Keratinocyte (primary cell): ENCODE data around the gene CIP2A. TPM values are rescaled to one million over a fixed set of nuclear protein-coding genes. Genes with fewer than 3 reads are reported as not detected.

ENCODE experiments used
- DNase-seq: peaks from one replicate; pipeline ENCODE4 v3.0.0-alpha.2; 2011; ENCODE audit warnings: low read depth, missing footprints, low spot score
- FAIRE-seq: peaks from 2 replicates; lab custom pipeline; 2011; peaks lifted over from hg19 to GRCh38; lab: Jason Lieb, UNC
- H2AFZ ChIP-seq: 2 replicates; pipeline ENCODE4 v1.6.0; 2012; ENCODE audit warnings: low read length, control low read depth, inconsistent platforms; ENCODE audit not compliant: control insufficient read depth
- H3K27ac ChIP-seq: 2 replicates; pipeline ENCODE4 v1.5.1; 2011; ENCODE audit warnings: low read length; ENCODE audit not compliant: control insufficient read depth, insufficient read depth
- H3K27me3 ChIP-seq: 3 replicates; pipeline ENCODE4 v1.6.0; 2011; ENCODE audit warnings: low read length; ENCODE audit not compliant: control insufficient read depth, insufficient read depth; ENCODE audit errors: extremely low read depth
- H3K36me3 ChIP-seq, 2 experiments: 2 replicates in 1 of 2; 3 replicates in 1 of 2; pipeline ENCODE4 v1.5.1; 2011; ENCODE audit warnings: low read length in 2 of 2, mild to moderate bottlenecking in 1 of 2; ENCODE audit not compliant: control insufficient read depth in 2 of 2, insufficient read depth in 2 of 2; ENCODE audit errors: extremely low read depth in 1 of 2
- H3K4me1 ChIP-seq: 3 replicates; pipeline ENCODE4 v1.5.1; 2011; ENCODE audit warnings: low read length; ENCODE audit not compliant: control insufficient read depth, insufficient read depth; ENCODE audit errors: extremely low read depth
- H3K4me2 ChIP-seq: 3 replicates; pipeline ENCODE4 v1.6.0; 2011; ENCODE audit warnings: low read depth, low read length; ENCODE audit not compliant: control insufficient read depth, insufficient read depth; ENCODE audit errors: extremely low read depth
- H3K4me3 ChIP-seq, 3 experiments: fragments of 200-600 bp in 1 of 3; sonication (generic) in 1 of 3; 2 replicates in 2 of 3; 3 replicates in 1 of 3; pipeline ENCODE4 v1.5.1; 2011 to 2016; ENCODE audit warnings: low read length in 3 of 3, mild to moderate bottlenecking in 3 of 3, control low read depth in 2 of 3, inconsistent platforms in 1 of 3, low read depth in 1 of 3, mixed read lengths in 1 of 3, mixed run types in 1 of 3, moderate library complexity in 1 of 3; ENCODE audit not compliant: control insufficient read depth in 2 of 3, insufficient read depth in 2 of 3; ENCODE audit errors: extremely low read depth in 1 of 3
- H3K79me2 ChIP-seq: 2 replicates; pipeline ENCODE4 v1.6.0; 2012; ENCODE audit warnings: low read length; ENCODE audit not compliant: control insufficient read depth, insufficient read depth
- H3K9ac ChIP-seq: 3 replicates; pipeline ENCODE4 v1.6.0; 2011; ENCODE audit warnings: low read length; ENCODE audit not compliant: control insufficient read depth, insufficient read depth; ENCODE audit errors: extremely low read depth
- H3K9me1 ChIP-seq: 3 replicates; pipeline ENCODE4 v1.6.0; 2011; ENCODE audit warnings: low read length; ENCODE audit not compliant: control insufficient read depth, insufficient read depth; ENCODE audit errors: extremely low read depth
- H3K9me3 ChIP-seq: 2 replicates; pipeline ENCODE4 v1.5.1; 2012; ENCODE audit warnings: low read depth, low read length; ENCODE audit not compliant: control insufficient read depth
- H4K20me1 ChIP-seq: 3 replicates; pipeline ENCODE4 v1.6.0; 2011; ENCODE audit warnings: low read length; ENCODE audit not compliant: control insufficient read depth, insufficient read depth; ENCODE audit errors: extremely low read depth
- CTCF ChIP-seq, 3 experiments: IDR thresholded peaks in 1 of 3; conservative IDR thresholded peaks in 1 of 3; optimal IDR thresholded peaks in 1 of 3; 2 replicates in 2 of 3; 3 replicates in 1 of 3; pipeline versions ENCODE3 to v1.5.1; 2011; ENCODE audit warnings: low read length in 3 of 3, mild to moderate bottlenecking in 3 of 3, moderate library complexity in 2 of 3, control low read depth in 1 of 3, inconsistent platforms in 1 of 3; ENCODE audit not compliant: insufficient read depth in 2 of 3; ENCODE audit errors: extremely low read depth in 1 of 3
- EZH2 ChIP-seq: IDR thresholded peaks from one replicate; pipeline ENCODE4 v1.6.1; 2012; ENCODE audit warnings: inconsistent platforms, mild to moderate bottlenecking, low read length, moderate library complexity
- dilution Hi-C: fragments of 300-500 bp; cut with MboI; formaldehyde crosslinking; loops from one replicate; pipeline ENCODE4 v1.7.0; 2020; ENCODE audit warnings: low sequenced_read_pairs; ENCODE audit not compliant: extremely low pct_ligation_motif_present
- polyA plus RNA-seq, 5 experiments: library from polyadenylated mRNA; depleted of rRNA in 3 of 5; stranded (reverse) in 3 of 5; stranded (forward) in 1 of 5; unstranded in 1 of 5; fragments of >200 nt; gene quantifications; 1 replicate in 1 of 5; 2 replicates in 3 of 5; 3 replicates in 1 of 5; pipeline versions ENCODE4 v1.2.1 to v1.2.3, GENCODE V29; 2011 to 2012; ENCODE audit warnings: missing spikeins in 2 of 5, low read depth in 1 of 5, low replicate concordance in 1 of 5

The CIP2A gene
- polyA plus RNA-seq, 1 donor (not counting 4 experiments of a cell fraction or from before 2014, with no cell fraction given) = 9.9 TPM

GRCh38 chr3:108527817-108528216, 61.4 kb downstream of the CIP2A start:
- Histone ChIP-seq H3K9me3 (no peaks in the 10 kb centered on the region), H3K27me3 (no peaks in the 10 kb centered on the region), H3K27ac (no peak overlapping the region), H3K79me2 (no peaks in the 10 kb centered on the region), H3K9me1 (no peaks in the 10 kb centered on the region), H4K20me1 (no peaks in the 10 kb centered on the region), H2AFZ (no peak overlapping the region), H3K4me2 (no peak overlapping the region), H3K4me3 (no peak overlapping the region), H3K9ac (no peak overlapping the region), H3K4me1 (no peaks in the 10 kb centered on the region), H3K36me3 (no peaks in the 10 kb centered on the region)
- TF ChIP-seq EZH2 = no peak
- no peak for TF ChIP-seq CTCF (optimal IDR thresholded peaks at IDR 0.05 in 1 of 3, IDR thresholded peaks at IDR 0.05 in 1 of 3, conservative IDR thresholded peaks at IDR 0.05 in 1 of 3; ENCODE audit: extremely low read depth in 1 of 3, insufficient read depth in 2 of 3, low read length in 3 of 3)
- FAIRE-seq (no peak), DNase-seq (no peak)
- dilution Hi-C loops = no loop called here

GRCh38 chr3:108527109-108527508, 62.1 kb downstream of the CIP2A start:
- no peaks in the 10 kb centered on the region for H3K36me3 ChIP-seq
- H3K79me2 ChIP-seq = no peaks in the 10 kb centered on the region
- FAIRE-seq (no peak), DNase-seq (no peak)
- TF ChIP-seq EZH2 = no peak
- TF ChIP-seq CTCF (optimal IDR thresholded peaks at IDR 0.05 in 1 of 3, IDR thresholded peaks at IDR 0.05 in 1 of 3, conservative IDR thresholded peaks at IDR 0.05 in 1 of 3; ENCODE audit: extremely low read depth in 1 of 3, insufficient read depth in 2 of 3, low read length in 3 of 3) = no peak
- no peak overlapping the region for H2AFZ ChIP-seq
- no peaks in the 10 kb centered on the region for H4K20me1 ChIP-seq
- H3K9ac ChIP-seq = no peak overlapping the region
- no peaks in the 10 kb centered on the region for H3K27me3 ChIP-seq
- H3K4me3 ChIP-seq = no peak overlapping the region
- no peaks in the 10 kb centered on the region for H3K4me1 ChIP-seq
- dilution Hi-C loops = no loop called here
- no peaks in the 10 kb centered on the region for H3K9me1 ChIP-seq
- no peaks in the 10 kb centered on the region for H3K9me3 ChIP-seq
- no peak overlapping the region for H3K27ac ChIP-seq
- no peak overlapping the region for H3K4me2 ChIP-seq
